SK-N-SH (cell line): ENCODE data around the gene TAF6.

Source experiments
- EZH2phosphoT487 ChIP-seq: fragments of 200-600 bp; sonication (generic); IDR thresholded peaks from 2 replicates; pipeline ENCODE4 v1.6.1; 2017; ENCODE audit warnings: low read depth, mixed run types, mild to moderate bottlenecking, antibody characterized with exemption, moderate library complexity, borderline replicate concordance
- MXI1 ChIP-seq: IDR thresholded peaks from 2 replicates; pipeline ENCODE4 v1.6.1; 2012; ENCODE audit warnings: mild to moderate bottlenecking, low read depth, low read length, improper control_type of control experiment
- NRF1 ChIP-seq: IDR thresholded peaks from 2 replicates; pipeline ENCODE4 v1.6.1; 2012; ENCODE audit warnings: low read depth, mild to moderate bottlenecking, low read length
- POLR2AphosphoS5 ChIP-seq: IDR thresholded peaks from 2 replicates; pipeline ENCODE4 v1.6.1; 2012; ENCODE audit warnings: low read depth, low read length
- RCOR1 ChIP-seq: fragments of 150-350 bp; IDR thresholded peaks from 2 replicates; pipeline ENCODE4 v1.6.1; 2017; ENCODE audit warnings: antibody characterized with exemption, low read length
- SMC3 ChIP-seq: IDR thresholded peaks from 2 replicates; pipeline ENCODE4 v1.6.1; 2012; ENCODE audit warnings: low read depth, low read length, improper control_type of control experiment
- TF ChIP-seq, protein P1 (sequence below): fragments of 200-600 bp; sonication (generic); IDR thresholded peaks from 2 replicates; pipeline ENCODE4 v1.6.1; 2017; ENCODE audit warnings: antibody characterized with exemption, mild to moderate bottlenecking, moderate library complexity
- TF ChIP-seq, protein P2 (sequence below): IDR thresholded peaks from 2 replicates; pipeline ENCODE4 v1.4.0; 2012; ENCODE audit warnings: low read depth

DNA sequence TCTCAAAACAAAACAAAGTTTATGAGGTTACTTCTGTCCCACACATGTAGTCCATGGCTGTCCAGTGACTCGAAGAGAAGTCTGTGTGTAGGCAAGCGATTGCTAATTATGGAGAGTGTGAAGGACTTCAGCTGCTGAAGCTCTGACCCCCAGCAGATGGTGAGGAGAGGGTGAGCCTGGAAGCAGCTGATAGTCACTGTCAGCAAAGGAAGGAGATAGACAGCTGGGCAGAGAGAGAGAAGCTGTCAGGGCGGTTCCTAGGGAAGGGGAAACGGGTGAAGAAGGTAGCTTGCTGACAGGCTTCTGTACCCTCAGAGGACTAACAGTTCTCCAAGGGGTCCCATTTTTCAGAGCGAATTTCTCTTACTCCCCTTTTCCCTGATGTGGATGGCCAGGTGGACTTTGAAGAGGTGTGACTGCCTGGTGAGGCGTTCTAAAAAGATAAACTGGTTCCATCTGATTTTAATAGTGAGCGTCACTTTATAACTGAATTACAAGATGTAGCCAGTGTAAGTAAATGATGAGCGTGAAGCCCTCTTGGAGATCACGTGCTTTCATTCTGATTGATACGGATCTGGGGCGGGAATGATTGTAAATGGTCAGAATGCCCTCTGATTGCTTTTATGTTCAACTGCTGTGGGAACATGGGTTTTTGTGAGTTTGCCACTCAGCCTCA is 57.5 kb downstream of the TAF6 start:
- TF ChIP-seq, protein P1, sequence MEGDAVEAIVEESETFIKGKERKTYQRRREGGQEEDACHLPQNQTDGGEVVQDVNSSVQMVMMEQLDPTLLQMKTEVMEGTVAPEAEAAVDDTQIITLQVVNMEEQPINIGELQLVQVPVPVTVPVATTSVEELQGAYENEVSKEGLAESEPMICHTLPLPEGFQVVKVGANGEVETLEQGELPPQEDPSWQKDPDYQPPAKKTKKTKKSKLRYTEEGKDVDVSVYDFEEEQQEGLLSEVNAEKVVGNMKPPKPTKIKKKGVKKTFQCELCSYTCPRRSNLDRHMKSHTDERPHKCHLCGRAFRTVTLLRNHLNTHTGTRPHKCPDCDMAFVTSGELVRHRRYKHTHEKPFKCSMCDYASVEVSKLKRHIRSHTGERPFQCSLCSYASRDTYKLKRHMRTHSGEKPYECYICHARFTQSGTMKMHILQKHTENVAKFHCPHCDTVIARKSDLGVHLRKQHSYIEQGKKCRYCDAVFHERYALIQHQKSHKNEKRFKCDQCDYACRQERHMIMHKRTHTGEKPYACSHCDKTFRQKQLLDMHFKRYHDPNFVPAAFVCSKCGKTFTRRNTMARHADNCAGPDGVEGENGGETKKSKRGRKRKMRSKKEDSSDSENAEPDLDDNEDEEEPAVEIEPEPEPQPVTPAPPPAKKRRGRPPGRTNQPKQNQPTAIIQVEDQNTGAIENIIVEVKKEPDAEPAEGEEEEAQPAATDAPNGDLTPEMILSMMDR, result no peak
- TF ChIP-seq EZH2phosphoT487 (no peak), RCOR1 (no peak), NRF1 (no peak), POLR2AphosphoS5 (no peak), MXI1 (no peak), SMC3 (no peak)
- TF ChIP-seq, protein P2, sequence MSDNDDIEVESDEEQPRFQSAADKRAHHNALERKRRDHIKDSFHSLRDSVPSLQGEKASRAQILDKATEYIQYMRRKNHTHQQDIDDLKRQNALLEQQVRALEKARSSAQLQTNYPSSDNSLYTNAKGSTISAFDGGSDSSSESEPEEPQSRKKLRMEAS, result no peak
